SK-N-SH (cell line): ENCODE results near the gene FEZF2. TPM values are rescaled to one million over a fixed set of nuclear protein-coding genes. Genes with fewer than 3 reads are reported as not detected.

Source experiments
- CTCF ChIA-PET: fragments of 300-600, 350-600 bp; formaldehyde crosslinking; extraction: SDS; loops from one replicate; lab custom pipeline; 2021; lab: Yijun Ruan, JAX
- POLR2A ChIA-PET: fragments of 350-600 bp; sonication (Branson Sonifier 250); formaldehyde crosslinking; extraction: SDS; loops from one replicate; lab custom pipeline; 2020; ENCODE audit warnings: antibody characterized with exemption, inconsistent platforms; lab: Yijun Ruan, JAX
- DNase-seq: peaks from one replicate; pipeline ENCODE4 v3.0.0; 2012
- H2AFZ ChIP-seq: fragments of 200-600 bp; sonication (generic); 2 replicates; pipeline ENCODE4 v1.8.1; 2016; ENCODE audit warnings: antibody characterized with exemption, mild to moderate bottlenecking, low read depth
- H3F3A ChIP-seq: fragments of 200-600 bp; sonication (generic); replicated peaks from 2 replicates; pipeline ENCODE3; 2016; ENCODE audit warnings: antibody characterized with exemption, mild to moderate bottlenecking; ENCODE audit not compliant: insufficient read depth
- H3K27ac ChIP-seq, 2 experiments: fragments of 200-500 bp in 1 of 2; fragments of 200-600 bp in 1 of 2; sonication (Bioruptor generic) in 1 of 2; sonication (generic), shearing (Covaris generic) in 1 of 2; 2 replicates each; pipeline versions ENCODE4 v1.5.1 to v1.6.1; 2014 to 2016; ENCODE audit warnings: low read depth in 2 of 2, inconsistent platforms in 1 of 2, low read length in 1 of 2, mild to moderate bottlenecking in 1 of 2, mixed read lengths in 1 of 2
- H3K27me3 ChIP-seq: fragments of 200-600 bp; sonication (generic), shearing (Covaris generic); 2 replicates; pipeline ENCODE4 v1.6.1; 2016; ENCODE audit warnings: mixed run types; ENCODE audit not compliant: insufficient read depth
- H3K36me3 ChIP-seq, 2 experiments: fragments of 200-500 bp in 1 of 2; fragments of 200-600 bp in 1 of 2; sonication (Bioruptor generic) in 1 of 2; sonication (generic) in 1 of 2; replicated peaks in 1 of 2; 2 replicates each; pipeline versions ENCODE3 to v1.5.1; 2014 to 2016; ENCODE audit warnings: low read length in 1 of 2, mild to moderate bottlenecking in 1 of 2; ENCODE audit not compliant: insufficient read depth in 2 of 2, control insufficient read depth in 1 of 2
- H3K4me1 ChIP-seq, 2 experiments: fragments of 200-500 bp in 1 of 2; fragments of 200-600 bp in 1 of 2; sonication (Bioruptor generic) in 1 of 2; sonication (generic), shearing (Covaris generic) in 1 of 2; 2 replicates each; pipeline versions ENCODE4 v1.5.1 to v1.6.1; 2014 to 2016; ENCODE audit warnings: low read depth in 1 of 2, low read length in 1 of 2, mixed run types in 1 of 2; ENCODE audit not compliant: insufficient read depth in 2 of 2, control insufficient read depth in 1 of 2
- H3K4me2 ChIP-seq: fragments of 200-600 bp; sonication (generic), shearing (Covaris generic); 2 replicates; pipeline ENCODE4 v1.6.1; 2017; ENCODE audit warnings: mixed run types
- H3K4me3 ChIP-seq, 2 experiments: fragments of 200-500 bp in 1 of 2; fragments of 200-600 bp in 1 of 2; sonication (Bioruptor generic) in 1 of 2; sonication (generic), shearing (Covaris generic) in 1 of 2; 2 replicates each; pipeline versions ENCODE4 v1.5.1 to v1.8.1; 2014 to 2016; ENCODE audit warnings: low read depth in 2 of 2, inconsistent platforms in 1 of 2, low read length in 1 of 2, mild to moderate bottlenecking in 1 of 2, mixed read lengths in 1 of 2, moderate library complexity in 1 of 2
- H3K79me2 ChIP-seq: fragments of 200-600 bp; sonication (generic); 2 replicates; pipeline ENCODE4 v1.8.1; 2017; ENCODE audit warnings: mild to moderate bottlenecking; ENCODE audit not compliant: insufficient read depth
- H3K9ac ChIP-seq: fragments of 200-600 bp; sonication (generic); 2 replicates; pipeline ENCODE4 v1.6.1; 2017; ENCODE audit warnings: mixed run types
- H3K9me2 ChIP-seq: fragments of 200-600 bp; sonication (generic); 2 replicates; pipeline ENCODE4 v1.6.1; 2017; ENCODE audit warnings: mixed run types
- H3K9me3 ChIP-seq: fragments of 200-600 bp; sonication (generic); 2 replicates; pipeline ENCODE4 v1.6.1; 2017; ENCODE audit warnings: mixed run types, mild to moderate bottlenecking, moderate library complexity
- H4K20me1 ChIP-seq: fragments of 200-600 bp; sonication (generic); 2 replicates; pipeline ENCODE4 v1.6.1; 2017; ENCODE audit warnings: mild to moderate bottlenecking, mixed run types; ENCODE audit not compliant: insufficient read depth
- CHD2 ChIP-seq: fragments of 150-350 bp; IDR thresholded peaks from 2 replicates; pipeline ENCODE4 v1.6.1; 2018; ENCODE audit warnings: low read length; ENCODE audit not compliant: partially characterized antibody
- ELF1 ChIP-seq: IDR thresholded peaks from 2 replicates; pipeline ENCODE4 v1.4.0; 2012
- EP300 ChIP-seq, 2 experiments: IDR thresholded peaks; 2 replicates each; pipeline versions ENCODE4 v1.4.0 to v1.6.1; 2012; ENCODE audit warnings: borderline replicate concordance in 1 of 2, low read depth in 1 of 2, low read length in 1 of 2
- FOSL2 ChIP-seq: IDR thresholded peaks from 2 replicates; pipeline ENCODE4 v1.4.0; 2012; ENCODE audit warnings: low read depth, mild to moderate bottlenecking, moderate library complexity, borderline replicate concordance
- FOXJ3 ChIP-seq: sonication (generic); formaldehyde crosslinking; IDR thresholded peaks from 2 replicates; pipeline ENCODE4 v1.5.1; 2020; ENCODE audit warnings: mild to moderate bottlenecking, missing genetic modification reagents
- FOXM1 ChIP-seq: IDR thresholded peaks from 2 replicates; pipeline ENCODE4 v1.4.0; 2012; ENCODE audit warnings: low read depth, mild to moderate bottlenecking
- GABPA ChIP-seq: IDR thresholded peaks from 2 replicates; pipeline ENCODE4 v1.4.0; 2012; ENCODE audit warnings: low read depth, mild to moderate bottlenecking
- GATA2 ChIP-seq: sonication (generic); formaldehyde crosslinking; IDR thresholded peaks from 2 replicates; pipeline ENCODE4 v1.5.0; 2020; ENCODE audit warnings: mild to moderate bottlenecking, missing genetic modification reagents
- IRF3 ChIP-seq: fragments of 150-350 bp; IDR thresholded peaks from 2 replicates; pipeline ENCODE4 v1.6.1; 2016; ENCODE audit warnings: mild to moderate bottlenecking, low read depth, low read length
- PBX3 ChIP-seq: IDR thresholded peaks from 2 replicates; pipeline ENCODE4; 2012
- RAD21 ChIP-seq: IDR thresholded peaks from 2 replicates; pipeline ENCODE4 v1.6.1; 2012; ENCODE audit warnings: mild to moderate bottlenecking, low read length
- RCOR1 ChIP-seq: fragments of 150-350 bp; IDR thresholded peaks from 2 replicates; pipeline ENCODE4 v1.6.1; 2017; ENCODE audit warnings: antibody characterized with exemption, low read length
- REST ChIP-seq: IDR thresholded peaks from 2 replicates; pipeline ENCODE4 v1.6.1; 2012; ENCODE audit warnings: mild to moderate bottlenecking, low read depth, low read length, moderate library complexity
- TAF1 ChIP-seq: IDR thresholded peaks from 2 replicates; pipeline ENCODE4 v1.6.1; 2012; ENCODE audit warnings: low read depth, mild to moderate bottlenecking, low read length, moderate library complexity, borderline replicate concordance
- TCF12 ChIP-seq: IDR thresholded peaks from 2 replicates; pipeline ENCODE4 v1.4.0; 2012
- USF1 ChIP-seq: IDR thresholded peaks from 2 replicates; pipeline ENCODE4 v1.4.0; 2012; ENCODE audit warnings: low read depth, borderline replicate concordance
- USF2 ChIP-seq: fragments of 150-350 bp; IDR thresholded peaks from 2 replicates; pipeline ENCODE4 v1.6.1; 2017; ENCODE audit warnings: antibody characterized with exemption, low read length, low read depth, borderline replicate concordance
- ZBTB33 ChIP-seq: IDR thresholded peaks from 2 replicates; pipeline ENCODE4 v1.4.0; 2012; ENCODE audit warnings: low read depth, borderline replicate concordance
- WGBS: methylation state at CpG from one replicate; pipeline ENCODE4 v1.1.6; 2017; ENCODE audit warnings: low lambda C conversion rate; 5-methylcytosine and 5-hydroxymethylcytosine counted together
- polyA plus RNA-seq, 3 experiments: library from polyadenylated mRNA; depleted of rRNA; stranded (reverse); fragments of >200 nt; gene quantifications; 2 replicates each; pipeline ENCODE4 v1.2.3, GENCODE V29; 2012

Gene FEZF2
- polyA plus RNA-seq, 1 of the 3 experiments (the other 2 are of a cell fraction), result not detected

GRCh38 chr3:62363275-62363674, 10.1 kb downstream of the FEZF2 start:
- Histone ChIP-seq H3K4me1 (no peaks in the 10 kb centered on the region), H3K79me2 (no peaks in the 10 kb centered on the region), H4K20me1 (no peaks in the 10 kb centered on the region), H3K4me2 (no peak overlapping the region), H3K4me3 (no peak overlapping the region), H3F3A (no peaks in the 10 kb centered on the region), H3K9ac (no peak overlapping the region), H3K27me3 (peaks cover 21% of the 10 kb centered on the region; the same call in 1 of the 2 replicates), H3K36me3 (no peaks in the 10 kb centered on the region), H2AFZ (no peak overlapping the region), H3K9me3 (no peaks in the 10 kb centered on the region), H3K27ac (no peak overlapping the region), H3K9me2 (no peaks in the 10 kb centered on the region)
- DNase-seq, result no peak
- POLR2A ChIA-PET, result no interaction called here
- CTCF ChIA-PET, result interaction anchor here (1.3 kb wide), 1 partner anchor 162 kb away, joined by 3 read pairs; no protein-coding TSS in a partner anchor
- no peak for TF ChIP-seq RAD21
- TF ChIP-seq FOSL2, result no peak
- no peak for TF ChIP-seq USF2
- no peak for TF ChIP-seq FOXJ3 (CRISPR knock-in tag)
- TF ChIP-seq TCF12, result no peak
- no peak for TF ChIP-seq TAF1
- no peak for TF ChIP-seq GATA2
- TF ChIP-seq CHD2, result no peak
- no peak for TF ChIP-seq REST
- TF ChIP-seq IRF3, result no peak
- TF ChIP-seq USF1, result no peak
- TF ChIP-seq GABPA, result no peak
- no peak for TF ChIP-seq ELF1
- no peak for TF ChIP-seq FOXM1
- no peak for TF ChIP-seq PBX3
- TF ChIP-seq ZBTB33, result no peak
- TF ChIP-seq EP300 (IDR thresholded peaks at IDR 0.05; ENCODE audit: borderline replicate concordance in 1 of 2, low read depth in 1 of 2, low read length in 1 of 2), result no peak
- TF ChIP-seq RCOR1, result no peak
- 42% methylated on average over 3 of the region's 6 CpGs for WGBS
